Measurements from ENCODE around the gene ATP5PO.
"Not testable (repeated sequence)": the region's sequence is repeated elsewhere in the genome, so short reads cannot be mapped to it uniquely, and the experiment has no call there.

ATP5PO gene

DNA sequence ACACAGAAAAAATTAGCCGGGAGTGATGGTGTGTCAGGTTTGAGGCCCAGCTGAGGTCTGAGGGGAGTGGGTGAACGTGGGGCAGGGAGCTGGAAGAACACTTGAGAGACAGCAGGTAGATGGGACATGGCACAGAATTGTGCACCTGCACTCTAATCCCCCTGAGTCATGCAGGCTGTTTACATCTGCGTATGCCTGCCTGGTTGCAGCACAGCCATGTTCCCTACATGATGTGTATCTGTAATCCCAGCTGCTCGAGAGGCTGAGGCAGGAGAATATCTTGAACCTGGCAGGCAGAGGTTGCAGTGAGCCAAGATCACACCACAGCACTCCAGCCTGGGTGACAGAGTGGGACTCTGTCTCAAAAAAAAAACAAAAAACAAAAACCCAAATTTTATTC is 44.8 kb downstream of the ATP5PO start:
- no peak overlapping the region for H3K4me2 ChIP-seq (ENCODE audit: low read length)
- H3K9me3 ChIP-seq (ENCODE audit: insufficient read depth, low read length) = no peaks in the 10 kb centered on the region
- H4K20me1 ChIP-seq (ENCODE audit: insufficient read depth, low read length) = no peaks in the 10 kb centered on the region
- no peak overlapping the region for H3K27ac ChIP-seq (ENCODE audit: low read length)
- H3K9ac ChIP-seq (ENCODE audit: low read length) = no peak overlapping the region
- no peaks in the 10 kb centered on the region for H3K79me2 ChIP-seq (ENCODE audit: low read length)
- H3K4me3 ChIP-seq (ENCODE audit: low read length) = no peak overlapping the region
- no peaks in the 10 kb centered on the region for H3K27me3 ChIP-seq (ENCODE audit: low read depth, low read length)
- TF ChIP-seq, protein P1, sequence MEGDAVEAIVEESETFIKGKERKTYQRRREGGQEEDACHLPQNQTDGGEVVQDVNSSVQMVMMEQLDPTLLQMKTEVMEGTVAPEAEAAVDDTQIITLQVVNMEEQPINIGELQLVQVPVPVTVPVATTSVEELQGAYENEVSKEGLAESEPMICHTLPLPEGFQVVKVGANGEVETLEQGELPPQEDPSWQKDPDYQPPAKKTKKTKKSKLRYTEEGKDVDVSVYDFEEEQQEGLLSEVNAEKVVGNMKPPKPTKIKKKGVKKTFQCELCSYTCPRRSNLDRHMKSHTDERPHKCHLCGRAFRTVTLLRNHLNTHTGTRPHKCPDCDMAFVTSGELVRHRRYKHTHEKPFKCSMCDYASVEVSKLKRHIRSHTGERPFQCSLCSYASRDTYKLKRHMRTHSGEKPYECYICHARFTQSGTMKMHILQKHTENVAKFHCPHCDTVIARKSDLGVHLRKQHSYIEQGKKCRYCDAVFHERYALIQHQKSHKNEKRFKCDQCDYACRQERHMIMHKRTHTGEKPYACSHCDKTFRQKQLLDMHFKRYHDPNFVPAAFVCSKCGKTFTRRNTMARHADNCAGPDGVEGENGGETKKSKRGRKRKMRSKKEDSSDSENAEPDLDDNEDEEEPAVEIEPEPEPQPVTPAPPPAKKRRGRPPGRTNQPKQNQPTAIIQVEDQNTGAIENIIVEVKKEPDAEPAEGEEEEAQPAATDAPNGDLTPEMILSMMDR (IDR thresholded peaks at IDR 0.05; ENCODE audit: low read depth, low read length) = no peak
- TF ChIP-seq EZH2phosphoT487 (IDR thresholded peaks at IDR 0.05; ENCODE audit: low read depth) = no peak
- H2AFZ ChIP-seq (ENCODE audit: low read depth, low read length) = no peak overlapping the region
- no peaks in the 10 kb centered on the region for H3K36me3 ChIP-seq (replicated peaks; ENCODE audit: low read depth, low read length)
- peaks cover 5% of the 10 kb centered on the region for H3K4me1 ChIP-seq (ENCODE audit: low read length)

DNA sequence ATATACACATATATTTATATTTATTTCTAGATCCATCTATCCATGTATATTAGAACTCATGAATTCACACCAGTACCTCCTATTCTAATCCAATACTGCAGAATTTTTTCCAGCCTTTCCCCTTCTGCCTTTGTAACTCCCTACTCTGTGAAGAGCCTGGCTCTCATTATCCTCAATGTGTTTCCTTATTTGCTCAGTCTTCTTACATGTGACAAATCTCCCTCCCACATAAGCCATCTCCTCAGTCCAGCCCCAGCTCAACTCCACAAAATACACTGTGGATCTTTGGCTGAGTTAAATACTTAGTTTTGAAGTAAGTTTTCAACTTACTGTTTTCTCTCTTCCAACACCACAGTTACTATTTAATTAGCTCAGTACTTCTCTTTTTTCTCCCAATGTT is 45.7 kb downstream of the ATP5PO start:
- Histone ChIP-seq H3K4me3 (ENCODE audit: low read length) (no peak overlapping the region), H3K9ac (ENCODE audit: low read length) (no peak overlapping the region), H3K4me2 (ENCODE audit: low read length) (no peak overlapping the region), H3K36me3 (replicated peaks; ENCODE audit: low read depth, low read length) (no peaks in the 10 kb centered on the region), H3K27ac (ENCODE audit: low read length) (no peak overlapping the region), H4K20me1 (ENCODE audit: insufficient read depth, low read length) (no peaks in the 10 kb centered on the region), H3K4me1 (ENCODE audit: low read length) (peaks cover 5% of the 10 kb centered on the region), H2AFZ (ENCODE audit: low read depth, low read length) (no peak overlapping the region), H3K27me3 (ENCODE audit: low read depth, low read length) (no peaks in the 10 kb centered on the region), H3K9me3 (ENCODE audit: insufficient read depth, low read length) (no peaks in the 10 kb centered on the region), H3K79me2 (ENCODE audit: low read length) (no peaks in the 10 kb centered on the region)
- no peak for TF ChIP-seq EZH2phosphoT487 (IDR thresholded peaks at IDR 0.05; ENCODE audit: low read depth)
- TF ChIP-seq, protein P1 (IDR thresholded peaks at IDR 0.05; ENCODE audit: low read depth, low read length) = no peak

DNA sequence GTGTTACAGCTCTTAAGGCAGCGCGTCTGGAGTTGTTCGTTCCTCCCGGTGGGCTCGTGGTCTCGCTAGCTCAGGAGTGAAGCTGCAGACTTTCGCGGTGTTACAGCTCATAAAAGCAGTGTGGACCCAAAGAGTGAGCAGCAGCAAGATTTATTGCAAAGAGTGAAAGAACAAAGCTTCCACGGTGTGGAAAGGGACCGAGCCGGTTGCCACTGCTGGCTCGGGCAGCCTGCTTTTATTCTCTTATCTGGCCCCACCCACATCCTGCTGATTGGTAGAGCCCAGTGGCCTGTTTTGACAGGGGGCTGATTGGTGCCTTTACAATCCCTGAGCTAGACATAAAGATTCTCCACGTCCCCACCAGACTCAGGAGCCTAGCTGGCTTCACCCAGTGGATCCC is 47.7 kb downstream of the ATP5PO start:
- not testable (repeated sequence) for H3K4me1 ChIP-seq (ENCODE audit: low read length); H2AFZ ChIP-seq (ENCODE audit: low read depth, low read length); H3K9me3 ChIP-seq (ENCODE audit: insufficient read depth, low read length); H3K79me2 ChIP-seq (ENCODE audit: low read length); H3K36me3 ChIP-seq (replicated peaks; ENCODE audit: low read depth, low read length); H3K4me3 ChIP-seq (ENCODE audit: low read length); H3K9ac ChIP-seq (ENCODE audit: low read length); H3K4me2 ChIP-seq (ENCODE audit: low read length); H3K27me3 ChIP-seq (ENCODE audit: low read depth, low read length); H4K20me1 ChIP-seq (ENCODE audit: insufficient read depth, low read length); H3K27ac ChIP-seq (ENCODE audit: low read length)

DNA sequence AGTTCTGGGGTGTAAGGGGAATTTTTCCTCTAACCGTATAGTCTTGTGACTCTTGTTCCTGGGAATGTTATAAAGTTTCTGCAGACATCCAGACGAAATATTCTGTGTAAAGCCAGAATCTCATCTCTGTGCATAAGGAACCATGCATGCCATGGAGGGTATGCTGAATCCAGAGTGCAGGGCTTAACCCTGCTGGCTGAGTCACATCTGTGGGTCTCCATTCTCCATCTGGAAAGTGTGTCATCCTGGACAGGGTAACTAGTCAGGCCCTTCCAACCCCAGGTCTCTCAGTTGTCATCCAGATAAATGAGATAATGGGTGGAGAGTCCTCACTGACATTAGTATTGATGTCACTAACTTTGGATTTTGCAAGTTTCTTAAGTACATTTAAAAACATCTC is 48.8 kb downstream of the ATP5PO start:
- H3K4me2 ChIP-seq (ENCODE audit: low read length) = no peak overlapping the region
- H3K27ac ChIP-seq (ENCODE audit: low read length) = no peak overlapping the region
- H3K27me3 ChIP-seq (ENCODE audit: low read depth, low read length) = 0 out of 2 replicates have a peak, but pooled peaks cover 4% of the 10 kb centered on the region
- H3K36me3 ChIP-seq (replicated peaks; ENCODE audit: low read depth, low read length) = no peaks in the 10 kb centered on the region
- no peak for TF ChIP-seq EZH2phosphoT487 (IDR thresholded peaks at IDR 0.05; ENCODE audit: low read depth)
- TF ChIP-seq, protein P1 (IDR thresholded peaks at IDR 0.05; ENCODE audit: low read depth, low read length) = no peak
- H2AFZ ChIP-seq (ENCODE audit: low read depth, low read length) = no peak overlapping the region
- no peak overlapping the region for H3K4me3 ChIP-seq (ENCODE audit: low read length)
- H3K9me3 ChIP-seq (ENCODE audit: insufficient read depth, low read length) = no peaks in the 10 kb centered on the region
- H3K9ac ChIP-seq (ENCODE audit: low read length) = no peak overlapping the region
- H3K79me2 ChIP-seq (ENCODE audit: low read length) = no peaks in the 10 kb centered on the region
- H3K4me1 ChIP-seq (ENCODE audit: low read length) = peaks cover 5% of the 10 kb centered on the region
- H4K20me1 ChIP-seq (ENCODE audit: insufficient read depth, low read length) = no peaks in the 10 kb centered on the region
